HepG2 (cell line): ENCODE measurements around the gene SDE2. TPM values are rescaled to one million over a fixed set of nuclear protein-coding genes. Genes with fewer than 3 reads are reported as not detected.

ENCODE experiments used
- ATF1 ChIP-seq: IDR thresholded peaks from 2 replicates; pipeline ENCODE4 v1.6.1; 2016; ENCODE audit warnings: mild to moderate bottlenecking, control low read depth
- CERS6 ChIP-seq: sonication (generic); formaldehyde crosslinking; IDR thresholded peaks from 2 replicates; pipeline ENCODE4 v1.5.0; 2020; ENCODE audit warnings: missing genetic modification reagents
- GATAD1 ChIP-seq: IDR thresholded peaks from 2 replicates; pipeline ENCODE4 v1.6.1; 2016; ENCODE audit warnings: missing genetic modification reagents, missing compliant biosample characterization
- HNF4A ChIP-seq: sonication (generic); formaldehyde crosslinking; IDR thresholded peaks from 2 replicates; pipeline ENCODE4 v1.4.0; 2020; ENCODE audit warnings: missing genetic modification reagents
- HNRNPUL1 ChIP-seq: fragments of 200-400 bp; formaldehyde crosslinking; IDR thresholded peaks from 2 replicates; pipeline ENCODE4 v1.6.1; 2017; ENCODE audit warnings: low read depth, mild to moderate bottlenecking, low read length, moderate library complexity
- KLF16 ChIP-seq, 2 experiments: sonication (generic) in 1 of 2; formaldehyde crosslinking in 1 of 2; IDR thresholded peaks; 2 replicates each; pipeline versions ENCODE4 v1.6.1 to v1.8.0; 2016 to 2023; ENCODE audit warnings: missing genetic modification reagents in 2 of 2, missing compliant biosample characterization in 1 of 2
- KMT2B ChIP-seq: IDR thresholded peaks from 2 replicates; pipeline ENCODE4 v1.6.1; 2016; ENCODE audit warnings: missing genetic modification reagents, missing compliant biosample characterization
- NRL ChIP-seq: sonication (generic); formaldehyde crosslinking; IDR thresholded peaks from 2 replicates; pipeline ENCODE4 v1.5.0; 2020; ENCODE audit warnings: missing genetic modification reagents, mild to moderate bottlenecking, moderate library complexity, borderline replicate concordance
- PAXIP1 ChIP-seq: sonication (generic); formaldehyde crosslinking; conservative IDR thresholded peaks from 2 replicates; pipeline ENCODE4 v1.4.0; 2020; ENCODE audit warnings: mild to moderate bottlenecking, missing genetic modification reagents, moderate library complexity
- PBX2 ChIP-seq: IDR thresholded peaks from 2 replicates; pipeline ENCODE4 v1.6.1; 2016; ENCODE audit warnings: control low read depth
- POLR2G ChIP-seq: fragments of 200-400 bp; formaldehyde crosslinking; IDR thresholded peaks from 2 replicates; pipeline ENCODE4 v1.6.1; 2018; ENCODE audit warnings: mild to moderate bottlenecking, low read depth, low read length, moderate library complexity
- TARDBP ChIP-seq: sonication (generic); formaldehyde crosslinking; IDR thresholded peaks from 2 replicates; pipeline ENCODE4 v1.8.0; 2022; ENCODE audit warnings: mild to moderate bottlenecking, missing genetic modification reagents
- TEAD2 ChIP-seq: sonication (generic); formaldehyde crosslinking; IDR thresholded peaks from 2 replicates; pipeline ENCODE4 v1.9.0; 2021; ENCODE audit warnings: missing genetic modification reagents
- YEATS2 ChIP-seq: sonication (generic); formaldehyde crosslinking; IDR thresholded peaks from 2 replicates; pipeline ENCODE4 v1.4.0; 2020; ENCODE audit warnings: missing genetic modification reagents, borderline replicate concordance
- ZNF660 ChIP-seq: sonication (generic); formaldehyde crosslinking; IDR thresholded peaks from 2 replicates; pipeline ENCODE4 v1.5.1; 2020; ENCODE audit warnings: mild to moderate bottlenecking, low read depth, missing genetic modification reagents, borderline replicate concordance
- ZNF740 ChIP-seq: sonication (generic); formaldehyde crosslinking; IDR thresholded peaks from 2 replicates; pipeline ENCODE4 v1.4.0; 2020; ENCODE audit warnings: missing genetic modification reagents
- ZNF773 ChIP-seq: sonication (generic); formaldehyde crosslinking; IDR thresholded peaks from 2 replicates; pipeline ENCODE4 v1.4.0; 2020; ENCODE audit warnings: missing genetic modification reagents, borderline replicate concordance
- polyA plus RNA-seq, 8 experiments: library from polyadenylated mRNA; depleted of rRNA in 3 of 8; stranded (reverse) in 7 of 8; unstranded in 1 of 8; fragments of >200 nt; fragmentation: Illumina TruSeq in 4 of 8; extraction: Trizol in 4 of 8; gene quantifications; 2 replicates each; pipeline versions ENCODE4 v1.2.1 to v1.2.3, GENCODE V29; 2011 to 2016; ENCODE audit warnings: low read depth in 4 of 8, missing spikeins in 1 of 8, mixed read lengths in 1 of 8; ENCODE audit not compliant: insufficient read depth in 1 of 8
- total RNA-seq, 5 experiments: library from RNA; depleted of rRNA; stranded (reverse); fragments of >200 nt; fragmentation: Illumina TruSeq; extraction: Trizol; gene quantifications; 2 replicates each; pipeline ENCODE4 v1.2.3, GENCODE V29; 2016; ENCODE audit warnings: low read depth in 1 of 5
- TF ChIP-seq, protein P1 (sequence below): sonication (generic); formaldehyde crosslinking; IDR thresholded peaks from 2 replicates; pipeline ENCODE4 v1.4.0; 2020; ENCODE audit warnings: missing genetic modification reagents
- TF ChIP-seq, protein P2 (sequence below): sonication (generic); formaldehyde crosslinking; conservative IDR thresholded peaks from 2 replicates; pipeline ENCODE4 v1.4.0; 2020; ENCODE audit warnings: missing genetic modification reagents

SDE2 gene
- total and polyA plus RNA-seq, 2 of the 13 experiments (the other 11 are each of a cell fraction or from before 2014, with no cell fraction given) = 10.8 to 19.6 TPM

GRCh38 chr1:225999227-225999911 is at the start of gene SDE2 (continued):
- no peak for TF ChIP-seq HNF4A (CRISPR knock-in tag)
- no peak for TF ChIP-seq ZNF773 (CRISPR knock-in tag)
- no peak for TF ChIP-seq HNRNPUL1
- no peak for TF ChIP-seq ZNF660
- TF ChIP-seq TEAD2 (CRISPR knock-in tag) = no peak
- no peak for TF ChIP-seq CERS6
- peak; percentile 80 for TF ChIP-seq PAXIP1
- TF ChIP-seq POLR2G = peak; percentile 96
- TF ChIP-seq TARDBP = peak; percentile 57; the same call in 1 of the 2 replicates
- 0 out of 2 replicates have a peak, but pooled peaks have one; percentile 23 for TF ChIP-seq PBX2 (CRISPR knock-in tag)
- peak; percentile 96 for TF ChIP-seq ATF1 (CRISPR knock-in tag)
- TF ChIP-seq ZNF740 (CRISPR knock-in tag) = no peak
- peak in 1 of 2 experiments; percentile 83; a peak in 2 of 4 replicates for TF ChIP-seq KLF16 (CRISPR knock-in tag; IDR thresholded peaks at IDR 0.05)
- TF ChIP-seq, protein P1, sequence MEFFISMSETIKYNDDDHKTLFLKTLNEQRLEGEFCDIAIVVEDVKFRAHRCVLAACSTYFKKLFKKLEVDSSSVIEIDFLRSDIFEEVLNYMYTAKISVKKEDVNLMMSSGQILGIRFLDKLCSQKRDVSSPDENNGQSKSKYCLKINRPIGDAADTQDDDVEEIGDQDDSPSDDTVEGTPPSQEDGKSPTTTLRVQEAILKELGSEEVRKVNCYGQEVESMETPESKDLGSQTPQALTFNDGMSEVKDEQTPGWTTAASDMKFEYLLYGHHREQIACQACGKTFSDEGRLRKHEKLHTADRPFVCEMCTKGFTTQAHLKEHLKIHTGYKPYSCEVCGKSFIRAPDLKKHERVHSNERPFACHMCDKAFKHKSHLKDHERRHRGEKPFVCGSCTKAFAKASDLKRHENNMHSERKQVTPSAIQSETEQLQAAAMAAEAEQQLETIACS = peak; percentile 10; the same call in 1 of the 2 replicates
- TF ChIP-seq GATAD1 (CRISPR knock-in tag) = peak; percentile 95
- TF ChIP-seq KMT2B (CRISPR knock-in tag) = peak; percentile 89
- TF ChIP-seq NRL = 0 out of 2 replicates have a peak, but pooled peaks have one; percentile 46
- TF ChIP-seq YEATS2 (CRISPR knock-in tag) = peak; percentile 81; the same call in 1 of the 2 replicates
- TF ChIP-seq, protein P2, sequence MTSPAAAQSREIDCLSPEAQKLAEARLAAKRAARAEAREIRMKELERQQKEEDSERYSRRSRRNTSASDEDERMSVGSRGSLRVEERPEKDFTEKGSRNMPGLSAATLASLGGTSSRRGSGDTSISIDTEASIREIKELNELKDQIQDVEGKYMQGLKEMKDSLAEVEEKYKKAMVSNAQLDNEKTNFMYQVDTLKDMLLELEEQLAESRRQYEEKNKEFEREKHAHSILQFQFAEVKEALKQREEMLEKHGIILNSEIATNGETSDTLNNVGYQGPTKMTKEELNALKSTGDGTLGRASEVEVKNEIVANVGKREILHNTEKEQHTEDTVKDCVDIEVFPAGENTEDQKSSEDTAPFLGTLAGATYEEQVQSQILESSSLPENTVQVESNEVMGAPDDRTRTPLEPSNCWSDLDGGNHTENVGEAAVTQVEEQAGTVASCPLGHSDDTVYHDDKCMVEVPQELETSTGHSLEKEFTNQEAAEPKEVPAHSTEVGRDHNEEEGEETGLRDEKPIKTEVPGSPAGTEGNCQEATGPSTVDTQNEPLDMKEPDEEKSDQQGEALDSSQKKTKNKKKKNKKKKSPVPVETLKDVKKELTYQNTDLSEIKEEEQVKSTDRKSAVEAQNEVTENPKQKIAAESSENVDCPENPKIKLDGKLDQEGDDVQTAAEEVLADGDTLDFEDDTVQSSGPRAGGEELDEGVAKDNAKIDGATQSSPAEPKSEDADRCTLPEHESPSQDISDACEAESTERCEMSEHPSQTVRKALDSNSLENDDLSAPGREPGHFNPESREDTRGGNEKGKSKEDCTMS (CRISPR knock-in tag) = no peak
